ENCODE results near the gene DLG2. TPM values are rescaled to one million over a fixed set of nuclear protein-coding genes. Genes with fewer than 3 reads are reported as not detected.

The DLG2 gene
- total RNA-seq, 1 donor from 2014 or later = 0.18 TPM

- DNase-seq (ENCODE audit: extremely low read depth, low read depth, low spot score) = no peak
These were observed 1781.3 kb downstream of the DLG2 start for GRCh38 chr11:83845797-83846196.

- no peak for DNase-seq (ENCODE audit: extremely low read depth, low read depth, low spot score)
These were observed 1786.8 kb downstream of the DLG2 start for GRCh38 chr11:83840326-83840725.

DNA sequence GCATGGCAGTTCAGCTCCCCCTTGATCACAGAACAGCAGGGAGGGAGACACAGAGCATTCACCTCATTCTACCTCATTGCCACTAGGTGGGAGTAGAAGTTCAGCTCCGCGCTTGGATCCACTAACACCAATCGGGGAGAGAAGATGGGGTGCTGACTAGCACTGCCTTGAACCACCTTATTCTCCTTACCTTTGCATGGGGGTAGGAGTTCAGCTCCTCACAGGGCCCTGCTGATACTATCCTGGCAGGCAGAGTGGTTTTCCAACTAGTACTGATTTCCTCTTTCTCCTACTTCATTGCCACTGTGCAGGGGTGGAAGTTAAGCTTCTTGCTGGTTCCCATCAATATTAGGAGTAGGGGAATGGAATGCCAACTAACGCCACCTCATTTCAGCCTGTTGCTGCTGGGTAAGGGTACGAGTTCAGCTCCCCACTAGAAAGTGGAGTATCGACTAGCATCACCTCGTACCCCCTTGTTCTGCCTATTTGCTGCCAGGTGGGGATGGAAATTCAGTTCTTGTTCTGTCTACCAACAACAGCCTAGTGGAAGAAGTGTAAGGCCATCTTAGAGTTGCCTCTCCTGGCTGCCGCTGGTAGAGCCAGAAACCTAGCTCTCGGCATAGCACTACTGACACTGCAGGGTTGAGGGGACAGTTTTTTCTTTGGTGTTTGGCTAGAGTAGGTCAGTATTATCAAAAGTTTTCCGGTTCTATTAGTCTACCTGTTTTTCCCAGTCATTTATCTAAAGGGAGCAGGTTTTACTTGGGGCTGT is 1790.1 kb downstream of the DLG2 start:
- DNase-seq (ENCODE audit: extremely low read depth, low read depth, low spot score) = no peak

GRCh38 chr11:83836065-83836464 is 1791.1 kb downstream of the DLG2 start:
- DNase-seq (ENCODE audit: extremely low read depth, low read depth, low spot score) = no peak

DNA sequence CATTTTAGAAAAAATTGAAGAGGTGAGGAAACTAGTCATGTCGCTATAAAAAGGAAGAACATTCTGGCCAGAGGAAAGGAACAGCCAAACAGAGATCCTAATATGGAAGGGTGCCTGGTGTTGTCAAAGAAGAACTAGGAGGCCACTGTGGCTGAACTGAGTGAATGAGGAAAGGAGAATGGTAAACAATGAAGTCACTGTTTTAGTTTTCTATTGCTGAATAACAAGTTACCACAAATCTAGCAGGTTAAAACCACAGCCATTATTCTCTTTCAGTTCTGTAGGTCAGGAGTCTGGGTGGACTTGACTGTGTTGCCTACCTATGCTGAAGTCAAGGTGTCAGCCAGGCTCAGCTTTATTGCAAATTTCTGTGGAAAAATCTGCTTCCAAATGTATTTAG is 1791.7 kb downstream of the DLG2 start:
- DNase-seq (ENCODE audit: extremely low read depth, low read depth, low spot score) = no peak

GRCh38 chr11:83831929-83832328 is 1795.2 kb downstream of the DLG2 start:
- DNase-seq (ENCODE audit: extremely low read depth, low read depth, low spot score) = no peak

DNA sequence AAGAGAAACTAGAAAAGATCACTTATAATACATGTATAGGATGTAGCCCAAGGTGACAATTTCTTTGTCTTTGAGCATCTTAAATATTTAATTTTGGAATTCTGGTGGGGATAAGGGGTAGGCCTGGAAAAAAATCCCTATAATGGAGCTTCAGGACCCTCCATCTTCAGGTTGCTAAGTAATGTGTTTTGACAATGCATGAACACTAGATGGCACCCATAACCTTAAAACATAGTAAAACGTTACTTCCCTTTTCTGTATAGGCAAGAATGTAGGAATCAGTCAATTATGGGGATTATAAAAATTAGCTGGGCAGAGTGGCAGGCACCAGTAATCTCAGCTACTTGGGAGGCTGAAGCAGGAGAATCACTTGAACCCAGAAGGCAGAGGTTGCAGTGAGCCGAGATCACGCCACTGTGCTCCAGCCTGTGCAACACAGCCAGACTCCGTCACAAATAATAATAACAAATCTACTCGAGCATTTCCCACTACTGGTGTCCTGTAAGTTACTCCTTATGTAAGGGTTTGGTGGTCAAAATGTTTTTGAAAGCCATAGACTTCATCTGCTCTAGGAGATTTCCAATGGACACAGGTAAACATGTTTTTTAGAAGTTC is 1799.1 kb downstream of the DLG2 start:
- no peak for DNase-seq (ENCODE audit: extremely low read depth, low read depth, low spot score)

DNA sequence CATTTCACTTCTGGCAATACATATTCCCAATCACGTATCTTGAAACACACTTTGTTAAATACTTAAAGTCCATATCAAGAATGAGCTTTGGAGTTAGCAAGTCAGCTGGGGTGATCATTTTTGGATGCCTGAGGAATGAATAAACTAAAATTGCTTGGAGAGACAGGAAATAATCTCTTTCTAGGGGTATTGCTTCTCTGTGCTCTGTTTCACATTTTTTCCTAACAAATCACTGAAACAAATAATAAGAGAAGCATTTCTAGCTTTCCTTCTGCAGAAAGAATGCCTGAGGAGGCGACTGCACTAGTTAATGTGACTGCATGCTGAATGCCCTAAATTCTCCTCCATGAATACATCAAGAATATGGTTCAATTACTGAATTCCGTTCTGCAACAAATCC is 1799.6 kb downstream of the DLG2 start:
- no peak for DNase-seq (ENCODE audit: extremely low read depth, low read depth, low spot score)

DNA sequence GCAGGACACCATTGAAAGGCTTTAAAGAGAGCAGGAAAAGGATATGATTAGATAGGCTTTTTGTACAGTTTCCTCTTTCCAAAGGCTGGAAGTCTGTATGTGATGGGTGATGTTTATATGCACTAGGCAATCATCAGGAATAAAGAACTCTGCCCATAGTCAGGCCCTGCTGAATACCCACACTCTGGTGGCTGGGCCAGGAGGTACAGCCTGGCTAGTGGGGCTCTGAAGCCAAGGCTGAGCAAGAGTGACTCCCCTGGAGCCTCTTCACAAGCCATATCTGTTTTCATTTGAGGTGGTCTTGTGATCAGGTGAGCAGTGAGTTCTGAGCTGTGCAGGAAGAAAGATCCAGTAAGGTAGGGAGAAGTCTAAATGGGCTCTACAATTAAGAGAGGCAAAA is 1801.1 kb downstream of the DLG2 start:
- DNase-seq (ENCODE audit: extremely low read depth, low read depth, low spot score) = no peak

- DNase-seq (ENCODE audit: extremely low read depth, low read depth, low spot score) = no peak
These were observed 1803.6 kb downstream of the DLG2 start for GRCh38 chr11:83823461-83824025.

DNA sequence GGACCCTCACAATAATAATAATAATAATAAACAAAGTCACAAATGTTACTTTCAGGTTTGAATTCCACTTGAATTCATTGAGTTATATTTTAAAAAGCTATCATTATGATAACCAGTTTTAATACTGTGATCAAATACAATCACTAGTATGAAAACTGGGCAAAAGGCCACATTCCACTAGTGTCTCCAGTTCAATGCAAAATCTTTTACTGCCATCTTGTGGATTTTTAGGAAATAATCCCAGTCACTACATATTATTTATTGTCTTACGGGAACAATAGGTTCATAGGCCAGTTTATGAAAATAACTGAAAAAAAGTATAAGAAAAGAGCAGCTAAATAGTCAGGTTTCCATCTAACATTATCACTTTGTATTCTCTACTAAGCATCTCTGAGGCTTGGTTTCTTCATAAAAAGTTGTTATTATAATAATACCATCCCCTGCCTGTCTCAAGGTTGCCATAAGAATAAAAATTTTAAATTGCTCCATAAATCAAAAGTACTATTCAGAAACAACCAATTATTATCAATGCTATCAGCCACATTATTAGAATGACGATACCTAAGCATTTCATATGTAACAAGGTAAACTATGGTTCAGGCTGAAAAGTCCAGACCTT is 1807.1 kb downstream of the DLG2 start:
- peak; percentile 54 for DNase-seq (ENCODE audit: extremely low read depth, low read depth, low spot score)

DNA sequence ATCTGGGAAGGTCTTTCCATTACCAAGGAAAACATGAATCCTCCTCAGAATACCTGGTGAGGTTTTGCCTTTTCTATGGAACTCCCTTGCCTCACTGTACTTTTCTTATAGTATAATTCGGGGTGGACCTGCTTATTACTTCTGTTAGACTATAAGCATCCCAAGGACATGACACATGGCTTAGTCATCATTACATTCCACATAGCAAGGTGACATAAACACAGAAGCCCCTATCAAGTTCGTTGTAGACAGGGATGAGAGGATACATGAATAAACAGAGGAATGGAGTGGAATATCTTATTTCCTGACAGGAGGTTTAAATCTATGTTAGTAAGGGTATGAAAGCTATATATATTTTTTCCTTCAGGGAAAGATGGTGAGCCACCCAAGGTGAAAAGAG is 1808.8 kb downstream of the DLG2 start:
- DNase-seq (ENCODE audit: extremely low read depth, low read depth, low spot score) = no peak

- no peak for DNase-seq (ENCODE audit: extremely low read depth, low read depth, low spot score)
These were observed 1810.5 kb downstream of the DLG2 start for GRCh38 chr11:83816572-83817187.

- DNase-seq (ENCODE audit: extremely low read depth, low read depth, low spot score) = no peak
These were observed 1811.4 kb downstream of the DLG2 start for GRCh38 chr11:83815736-83816135.

GRCh38 chr11:83813296-83813695 is 1813.8 kb downstream of the DLG2 start:
- DNase-seq (ENCODE audit: extremely low read depth, low read depth, low spot score) = no peak

GRCh38 chr11:83809274-83809673 is 1817.9 kb downstream of the DLG2 start:
- DNase-seq (ENCODE audit: extremely low read depth, low read depth, low spot score) = no peak

DNA sequence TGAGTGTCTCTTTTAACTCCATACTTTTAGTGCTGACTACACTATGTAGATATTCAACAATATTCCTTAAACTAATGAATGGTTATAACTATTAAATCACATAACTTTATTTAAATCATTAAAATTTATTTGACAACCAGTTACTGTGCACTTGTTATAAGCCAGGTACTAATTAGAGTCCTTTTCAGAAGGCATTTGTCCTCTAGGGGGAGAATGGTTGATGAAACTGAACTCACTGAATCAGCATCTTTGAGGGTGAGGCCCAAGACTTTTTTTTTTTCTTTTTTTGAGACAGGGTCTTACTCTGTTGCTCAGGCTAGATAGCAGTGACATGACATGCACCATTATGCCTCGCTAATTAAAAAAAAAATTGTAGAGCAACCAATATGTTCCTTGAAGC is 1825.3 kb downstream of the DLG2 start:
- no peak for DNase-seq (ENCODE audit: extremely low read depth, low read depth, low spot score)

DNA sequence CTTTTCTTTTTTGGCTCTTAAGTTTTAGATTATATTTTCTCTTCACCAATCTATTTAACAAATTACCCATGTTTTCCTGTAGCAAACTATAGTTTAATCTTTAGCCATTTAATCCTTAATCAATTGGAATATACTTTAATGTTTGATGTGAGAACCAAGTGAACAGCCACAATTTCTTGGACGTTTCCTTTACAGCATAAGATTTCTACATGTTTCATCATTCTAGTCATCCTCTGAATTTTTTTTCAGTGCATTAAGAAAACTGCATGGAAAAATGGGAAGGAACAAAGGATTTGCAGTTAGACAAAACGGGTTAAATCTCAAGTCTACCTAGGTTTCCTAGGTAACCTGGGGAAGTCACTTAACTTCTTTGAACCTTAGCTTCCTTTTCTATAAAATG is 1833.8 kb downstream of the DLG2 start:
- no peak for DNase-seq (ENCODE audit: extremely low read depth, low read depth, low spot score)

DNA sequence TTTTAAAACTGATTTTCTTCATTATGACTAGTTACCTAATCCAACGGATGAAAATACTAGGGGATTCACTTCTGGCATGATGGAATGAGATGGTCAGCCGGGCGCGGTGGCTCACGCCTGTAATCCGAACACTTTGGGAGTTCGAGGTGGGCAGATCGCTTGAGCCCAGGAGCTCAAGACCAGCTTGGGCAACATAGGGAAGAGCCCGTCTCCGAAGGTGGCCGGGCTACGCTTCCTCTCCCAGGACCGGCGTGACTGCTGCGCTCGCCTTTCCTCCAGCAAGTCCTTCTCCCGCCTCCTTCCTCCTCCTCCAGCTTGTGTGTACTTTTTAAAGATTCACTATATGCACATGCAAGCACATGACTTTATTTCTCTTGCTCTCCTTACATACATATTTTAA is 1835.6 kb downstream of the DLG2 start:
- no peak for DNase-seq (ENCODE audit: extremely low read depth, low read depth, low spot score)

DNA sequence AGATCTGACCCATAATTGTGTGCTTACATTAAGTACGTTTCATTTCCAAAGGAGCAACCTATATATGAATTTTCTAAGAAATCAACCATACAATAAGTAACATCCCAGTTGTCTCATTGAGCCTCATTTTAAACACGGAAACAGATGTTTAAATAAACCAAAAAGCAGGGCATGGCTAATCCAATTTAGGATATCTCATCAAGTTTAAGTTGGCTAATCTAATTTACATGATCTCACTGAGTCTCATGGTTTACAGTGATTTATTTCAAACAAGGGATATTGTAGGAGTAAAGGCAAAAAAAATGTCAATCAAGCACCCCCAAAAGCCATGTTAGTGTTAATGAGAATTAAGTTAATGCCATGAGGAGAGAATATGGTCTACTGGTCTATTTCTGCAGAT is 1841.2 kb downstream of the DLG2 start:
- DNase-seq (ENCODE audit: extremely low read depth, low read depth, low spot score) = no peak

DNA sequence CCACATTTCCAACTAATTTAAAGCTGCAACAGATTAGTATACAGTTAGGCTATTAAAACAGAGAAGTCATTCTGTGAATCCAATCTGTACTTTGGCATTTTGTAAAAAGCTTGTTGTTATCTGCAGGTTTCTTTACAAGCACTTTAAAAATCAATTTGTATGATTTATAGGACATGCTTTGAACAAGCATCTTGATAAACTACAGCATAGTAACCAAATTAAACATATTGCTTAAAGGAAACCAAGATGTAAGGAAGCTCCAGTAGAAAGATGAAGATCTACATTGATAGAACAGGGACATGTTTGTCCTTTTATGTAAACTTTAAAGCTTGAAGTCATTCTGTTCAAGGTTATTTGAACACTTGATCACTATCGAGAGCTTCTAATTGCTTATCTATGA is 1842.7 kb downstream of the DLG2 start:
- DNase-seq (ENCODE audit: extremely low read depth, low read depth, low spot score) = no peak

Measured in glomerular endothelial cell (primary cell).